Liver (tissue), 9 donors: ENCODE results near the gene SAYSD1. TPM values are rescaled to one million over a fixed set of nuclear protein-coding genes. Genes with fewer than 3 reads are reported as not detected.

Source experiments
- DNase-seq: peaks from one replicate; pipeline ENCODE4 v3.0.0-alpha.2; 2017; ENCODE audit warnings: low spot score
- H3K27ac ChIP-seq, 2 donors: one replicate each; pipeline ENCODE4 v1.7.0; 2013; ENCODE audit warnings: inconsistent platforms in 2 of 2, low read length in 2 of 2, control low read depth in 1 of 2, low read depth in 1 of 2, mild to moderate bottlenecking in 1 of 2
- H3K27me3 ChIP-seq, 4 donors: one replicate each; pipeline versions ENCODE4 v1.6.1 to v1.7.0; 2013; ENCODE audit warnings: low read length in 3 of 4, inconsistent platforms in 1 of 4, mild to moderate bottlenecking in 1 of 4, moderate library complexity in 1 of 4; ENCODE audit not compliant: control insufficient read depth in 4 of 4, insufficient read depth in 4 of 4
- H3K36me3 ChIP-seq, 4 donors: one replicate each; pipeline versions ENCODE4 v1.6.1 to v1.7.0; 2013; ENCODE audit warnings: low read length in 3 of 4, mild to moderate bottlenecking in 3 of 4, low read depth in 1 of 4, moderate library complexity in 1 of 4; ENCODE audit not compliant: control insufficient read depth in 4 of 4, insufficient read depth in 3 of 4
- H3K4me1 ChIP-seq, 4 donors: one replicate each; pipeline versions ENCODE4 v1.6.1 to v1.7.0; 2013; ENCODE audit warnings: low read length in 3 of 4, mild to moderate bottlenecking in 3 of 4, moderate library complexity in 1 of 4; ENCODE audit not compliant: control insufficient read depth in 4 of 4, insufficient read depth in 4 of 4
- H3K4me3 ChIP-seq, 3 donors: one replicate each; pipeline versions ENCODE4 v1.6.1 to v1.7.0; 2013; ENCODE audit warnings: low read length in 3 of 3, control low read depth in 1 of 3, low read depth in 1 of 3, mild to moderate bottlenecking in 1 of 3
- H3K9ac ChIP-seq, 2 donors: one replicate each; pipeline ENCODE4 v1.7.0; 2013; ENCODE audit warnings: low read length in 2 of 2, mild to moderate bottlenecking in 2 of 2, moderate library complexity in 2 of 2, control low read depth in 1 of 2, low read depth in 1 of 2
- H3K9me3 ChIP-seq, 4 donors: one replicate each; pipeline versions ENCODE4 v1.6.1 to v1.7.0; 2013; ENCODE audit warnings: low read length in 3 of 4; ENCODE audit not compliant: control insufficient read depth in 4 of 4
- EGR1 ChIP-seq, 2 donors: IDR thresholded peaks; 2 replicates each; pipeline ENCODE4 v1.6.1; 2016 to 2018; ENCODE audit warnings: antibody characterized with exemption in 2 of 2, low read depth in 2 of 2
- FOXA2 ChIP-seq: IDR thresholded peaks from 2 replicates; pipeline ENCODE4 v1.6.1; 2016; ENCODE audit warnings: antibody characterized with exemption
- GABPA ChIP-seq, 2 donors: IDR thresholded peaks in 1 of 2; conservative IDR thresholded peaks in 1 of 2; 2 replicates each; pipeline ENCODE4 v1.6.1; 2016; ENCODE audit warnings: antibody characterized with exemption in 2 of 2, mild to moderate bottlenecking in 1 of 2, moderate library complexity in 1 of 2
- HNF4A ChIP-seq, 2 donors: conservative IDR thresholded peaks; 2 replicates each; pipeline ENCODE4 v1.6.1; 2016; ENCODE audit warnings: antibody characterized with exemption in 2 of 2, mild to moderate bottlenecking in 2 of 2
- HNF4G ChIP-seq: IDR thresholded peaks from 2 replicates; pipeline ENCODE4 v1.6.1; 2016; ENCODE audit warnings: antibody characterized with exemption
- NR2F2 ChIP-seq: IDR thresholded peaks from 2 replicates; pipeline ENCODE4 v1.6.1; 2016; ENCODE audit warnings: antibody characterized with exemption
- RAD21 ChIP-seq, 2 donors: IDR thresholded peaks; 2 replicates each; pipeline ENCODE4 v1.6.1; 2016; ENCODE audit warnings: antibody characterized with exemption in 2 of 2, mild to moderate bottlenecking in 2 of 2
- RXRA ChIP-seq, 2 donors: IDR thresholded peaks; 2 replicates each; pipeline ENCODE4 v1.6.1; 2017 to 2018; ENCODE audit warnings: antibody characterized with exemption in 2 of 2, mild to moderate bottlenecking in 1 of 2
- SP1 ChIP-seq: IDR thresholded peaks from 2 replicates; pipeline ENCODE4 v1.6.1; 2018; ENCODE audit warnings: antibody characterized with exemption, mild to moderate bottlenecking
- WGBS: extraction: QIAGEN DNeasy Blood & Tissue Kit; methylation state at CpG from one replicate; pipeline ENCODE4 v1.1.7; 2013; 5-methylcytosine and 5-hydroxymethylcytosine counted together
- polyA plus RNA-seq, 2 donors: library from polyadenylated mRNA; stranded (reverse) in 1 of 2; unstranded in 1 of 2; fragments of 200-250 nt in 1 of 2; fragments of >200 nt in 1 of 2; fragmentation: Nextera tagmentation in 1 of 2; extraction: Ambion mirVana in 1 of 2; gene quantifications; one replicate each; pipeline versions ENCODE4 v1.2.1 to v1.2.3, GENCODE V29; 2013 to 2015
- total RNA-seq, 2 donors: library from RNA; depleted of rRNA; stranded (reverse); fragments of >200 nt; gene quantifications; one replicate each; pipeline ENCODE4 v1.2.3, GENCODE V29; 2014
- TF ChIP-seq, protein P1 (sequence below): IDR thresholded peaks from 2 replicates; pipeline ENCODE4 v1.6.1; 2016; ENCODE audit warnings: antibody characterized with exemption
- TF ChIP-seq, protein P2 (sequence below): fragments of 150-350 bp; IDR thresholded peaks from 2 replicates; pipeline ENCODE4 v1.5.1; 2017; ENCODE audit warnings: improper control_type of control experiment, low read depth, low read length; ENCODE audit not compliant: missing input control
- donor health status: healthy.
- donor health status: healthy.
- donor health status: healthy.
- donor health status: healthy.
- donor health status: healthy.

The SAYSD1 gene
- total and polyA plus RNA-seq, 4 donors, result 6.5 to 12.2 (median 9.3) TPM

DNA sequence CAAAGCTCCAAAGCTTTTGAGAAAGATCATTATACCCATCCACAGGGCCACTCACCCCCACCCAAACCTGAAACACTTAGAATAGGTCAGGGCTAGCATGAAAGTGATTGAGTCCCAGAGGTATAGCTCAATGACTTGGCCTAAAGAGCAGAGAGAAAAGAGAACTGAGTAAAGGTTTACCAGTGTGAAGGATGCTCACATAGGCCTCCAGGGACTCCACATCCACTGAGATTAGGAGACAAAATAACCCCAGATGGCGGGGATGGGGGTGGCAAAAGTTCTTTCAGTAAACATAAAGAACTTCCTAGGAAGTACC lies 12.2 kb downstream of the SAYSD1 start:
- Histone ChIP-seq H3K9ac (no peak overlapping the region), H3K4me3 (no peak overlapping the region), H3K4me1 (no peaks in the 10 kb centered on the region), H3K27ac (no peak overlapping the region), H3K27me3 (no peaks in the 10 kb centered on the region), H3K9me3 (no peaks in the 10 kb centered on the region), H3K36me3 (peaks cover 0 to 5% (median 2%) of the 10 kb centered on the region in 4 donors)
- DNase-seq, result no peak
- TF ChIP-seq SP1 (no peak), HNF4A (conservative IDR thresholded peaks at IDR 0.05) (no peak), EGR1 (IDR thresholded peaks at IDR 0.05; ENCODE audit: low read depth in 2 of 2) (no peak), HNF4G (no peak), GABPA (IDR thresholded peaks at IDR 0.05 in 1 of 2, conservative IDR thresholded peaks at IDR 0.05 in 1 of 2) (no peak), FOXA2 (no peak), RXRA (IDR thresholded peaks at IDR 0.05) (no peak)
- TF ChIP-seq, protein P1, sequence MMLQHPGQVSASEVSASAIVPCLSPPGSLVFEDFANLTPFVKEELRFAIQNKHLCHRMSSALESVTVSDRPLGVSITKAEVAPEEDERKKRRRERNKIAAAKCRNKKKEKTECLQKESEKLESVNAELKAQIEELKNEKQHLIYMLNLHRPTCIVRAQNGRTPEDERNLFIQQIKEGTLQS, result no peak
- TF ChIP-seq, protein P2, sequence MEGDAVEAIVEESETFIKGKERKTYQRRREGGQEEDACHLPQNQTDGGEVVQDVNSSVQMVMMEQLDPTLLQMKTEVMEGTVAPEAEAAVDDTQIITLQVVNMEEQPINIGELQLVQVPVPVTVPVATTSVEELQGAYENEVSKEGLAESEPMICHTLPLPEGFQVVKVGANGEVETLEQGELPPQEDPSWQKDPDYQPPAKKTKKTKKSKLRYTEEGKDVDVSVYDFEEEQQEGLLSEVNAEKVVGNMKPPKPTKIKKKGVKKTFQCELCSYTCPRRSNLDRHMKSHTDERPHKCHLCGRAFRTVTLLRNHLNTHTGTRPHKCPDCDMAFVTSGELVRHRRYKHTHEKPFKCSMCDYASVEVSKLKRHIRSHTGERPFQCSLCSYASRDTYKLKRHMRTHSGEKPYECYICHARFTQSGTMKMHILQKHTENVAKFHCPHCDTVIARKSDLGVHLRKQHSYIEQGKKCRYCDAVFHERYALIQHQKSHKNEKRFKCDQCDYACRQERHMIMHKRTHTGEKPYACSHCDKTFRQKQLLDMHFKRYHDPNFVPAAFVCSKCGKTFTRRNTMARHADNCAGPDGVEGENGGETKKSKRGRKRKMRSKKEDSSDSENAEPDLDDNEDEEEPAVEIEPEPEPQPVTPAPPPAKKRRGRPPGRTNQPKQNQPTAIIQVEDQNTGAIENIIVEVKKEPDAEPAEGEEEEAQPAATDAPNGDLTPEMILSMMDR, result no peak
- WGBS, result 95% methylated on average over 1 of the region's 1 CpG

DNA sequence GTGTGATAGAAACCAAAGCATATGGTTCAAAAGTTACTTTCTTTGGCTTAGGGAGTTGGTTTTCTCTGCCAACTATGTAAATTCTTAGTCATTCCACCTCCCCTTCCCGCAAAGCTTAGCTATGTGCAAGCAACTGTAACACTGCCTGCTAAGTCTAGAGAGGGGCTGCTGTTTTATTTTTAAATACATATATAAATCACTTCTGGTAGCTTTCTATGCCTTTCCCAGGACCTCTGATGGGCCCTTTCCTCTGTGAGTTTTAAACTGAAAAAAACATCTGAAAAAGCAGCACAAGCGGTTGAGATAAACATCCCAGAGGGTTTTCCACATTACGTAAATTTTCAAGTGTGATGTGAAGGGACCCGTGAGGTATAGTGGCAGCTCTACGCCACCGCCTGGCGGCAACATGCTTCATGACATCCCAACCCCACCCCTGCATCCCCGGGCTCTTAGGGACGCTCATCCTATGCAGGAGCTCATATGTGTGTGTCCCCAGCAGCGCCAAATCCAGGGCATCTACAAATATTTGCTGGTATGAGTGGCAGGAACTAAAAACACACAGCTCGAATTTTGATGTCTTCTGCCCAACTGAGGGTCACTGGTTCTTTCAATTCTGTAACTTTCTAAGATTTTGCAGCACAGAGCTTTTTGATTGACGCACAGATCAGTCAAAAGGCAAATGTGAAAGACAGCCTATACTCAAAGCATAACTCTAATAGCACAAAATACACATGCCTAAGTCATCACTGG lies 12.7 kb downstream of the SAYSD1 start:
- TF ChIP-seq GABPA (IDR thresholded peaks at IDR 0.05 in 1 of 2, conservative IDR thresholded peaks at IDR 0.05 in 1 of 2) (no peak), RAD21 (IDR thresholded peaks at IDR 0.05) (peak; percentile 15 to 75)
- TF ChIP-seq, protein P2, result peak; percentile 37
- Histone ChIP-seq H3K4me1 (no peaks in the 10 kb centered on the region), H3K9ac (no peak overlapping the region), H3K27me3 (no peaks in the 10 kb centered on the region), H3K4me3 (no peak overlapping the region), H3K36me3 (peaks cover 0 to 5% (median 2%) of the 10 kb centered on the region in 4 donors), H3K9me3 (no peaks in the 10 kb centered on the region), H3K27ac (no peak overlapping the region)
- 70% methylated on average over 12 of the region's 12 CpGs for WGBS
- DNase-seq, result peak; percentile 59

DNA sequence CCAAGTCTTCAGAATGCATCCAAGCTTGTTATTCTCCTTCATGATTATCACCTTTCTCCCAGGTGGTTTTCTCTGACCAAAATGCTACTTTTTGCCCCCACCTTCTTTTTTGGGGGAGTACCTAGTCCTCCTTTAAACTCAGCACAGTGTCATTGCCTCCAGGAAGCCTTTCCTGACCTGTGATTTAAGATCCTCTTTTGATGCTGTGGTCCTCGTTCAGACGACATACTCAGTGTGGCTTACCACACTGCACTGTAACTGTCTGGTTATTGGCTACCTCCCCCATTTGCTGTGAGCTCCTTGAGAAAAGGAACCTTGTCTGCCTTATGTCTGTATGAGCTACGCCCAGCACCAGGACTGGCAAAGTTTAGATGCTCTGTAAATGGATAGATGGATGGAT lies 14.6 kb downstream of the SAYSD1 start:
- Histone ChIP-seq H3K4me3 (no peak overlapping the region), H3K27me3 (no peaks in the 10 kb centered on the region), H3K9me3 (no peaks in the 10 kb centered on the region), H3K4me1 (peaks cover 0 to 1% (median under 1%) of the 10 kb centered on the region in 4 donors), H3K9ac (no peak overlapping the region), H3K36me3 (peaks cover 0 to 4% (median 2%) of the 10 kb centered on the region in 4 donors), H3K27ac (no peak overlapping the region)
- no peak for DNase-seq
- 79% methylated on average over 3 of the region's 3 CpGs for WGBS
- TF ChIP-seq, protein P2, result no peak
- TF ChIP-seq HNF4A (conservative IDR thresholded peaks at IDR 0.05) (no peak), NR2F2 (no peak)
